HG02870 (cell line): Measurements from ENCODE around the gene NPAS2.

ENCODE experiments used
- ATAC-seq: cut with Tn5 transposase; IDR thresholded peaks from one replicate; pipeline ENCODE4 v1.9.1; 2021; ENCODE audit warnings: mild to moderate bottlenecking, moderate library complexity; ENCODE audit not compliant: unreplicated experiment

The NPAS2 gene

GRCh38 chr2:100819370-100820272 lies at the start of gene NPAS2:
Gene NPAS2 (plus strand): TSS chr2:100820139. CDS start chr2:100904755, 84,616 bp downstream.
- no peak for ATAC-seq

GRCh38 chr2:100771125-100771524 lies 48.8 kb upstream of the NPAS2 start:
- ATAC-seq = no peak

- no peak for ATAC-seq
Observed at GRCh38 chr2:100773538-100773937, 46.4 kb upstream of the NPAS2 start.

- ATAC-seq = no peak
Observed at GRCh38 chr2:100776445-100776844, 43.5 kb upstream of the NPAS2 start.

- no peak for ATAC-seq
Observed at GRCh38 chr2:100778637-100779450, 41.1 kb upstream of the NPAS2 start.

- no peak for ATAC-seq
Observed at GRCh38 chr2:100779908-100780202, 40.1 kb upstream of the NPAS2 start.

GRCh38 chr2:100780203-100781008 lies 39.5 kb upstream of the NPAS2 start:
- no peak for ATAC-seq

- no peak for ATAC-seq
Observed at GRCh38 chr2:100781009-100781325, 39.0 kb upstream of the NPAS2 start.

- no peak for ATAC-seq
Observed at GRCh38 chr2:100781523-100782379, 38.2 kb upstream of the NPAS2 start.

GRCh38 chr2:100782380-100782878 lies 37.5 kb upstream of the NPAS2 start:
- ATAC-seq = no peak

GRCh38 chr2:100783987-100784386 lies 36.0 kb upstream of the NPAS2 start:
- ATAC-seq = no peak

- no peak for ATAC-seq
Observed at GRCh38 chr2:100784681-100785080, 35.3 kb upstream of the NPAS2 start.

GRCh38 chr2:100785626-100786296 lies 34.2 kb upstream of the NPAS2 start:
- no peak for ATAC-seq

GRCh38 chr2:100786297-100786658 lies 33.7 kb upstream of the NPAS2 start:
- ATAC-seq = no peak

GRCh38 chr2:100786985-100787384 lies 33.0 kb upstream of the NPAS2 start:
- no peak for ATAC-seq

- ATAC-seq = no peak
Observed at GRCh38 chr2:100789361-100789760, 30.6 kb upstream of the NPAS2 start.

GRCh38 chr2:100791294-100791935 lies 28.5 kb upstream of the NPAS2 start:
- no peak for ATAC-seq

GRCh38 chr2:100791936-100792308 lies 28.0 kb upstream of the NPAS2 start:
- ATAC-seq = no peak

GRCh38 chr2:100793220-100793619 lies 26.7 kb upstream of the NPAS2 start:
- ATAC-seq = no peak
